ENCODE data around the gene WNT3.

DNA sequence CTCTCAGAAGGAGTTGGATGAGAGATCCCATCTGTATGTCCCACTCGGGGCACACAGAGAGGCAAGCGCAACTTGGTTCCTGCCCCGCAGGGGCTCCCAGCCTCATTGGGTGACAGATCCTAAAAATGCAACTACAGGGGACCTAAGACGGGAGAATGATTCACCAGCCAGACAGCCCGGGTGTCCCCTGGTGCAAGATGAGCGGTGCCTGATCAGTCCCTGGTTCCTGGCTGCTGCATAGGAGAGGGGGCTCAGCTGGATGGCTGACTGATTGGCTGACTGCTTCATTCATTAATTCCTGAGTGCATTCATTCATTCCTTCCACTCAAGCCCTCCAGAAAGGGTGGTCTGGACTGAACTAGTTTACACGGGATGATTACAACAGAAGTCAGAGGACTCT is 22.0 kb downstream of the WNT3 start:
- no peak for TF ChIP-seq POLR2A (IDR thresholded peaks at IDR 0.05)
- TF ChIP-seq, protein P1, sequence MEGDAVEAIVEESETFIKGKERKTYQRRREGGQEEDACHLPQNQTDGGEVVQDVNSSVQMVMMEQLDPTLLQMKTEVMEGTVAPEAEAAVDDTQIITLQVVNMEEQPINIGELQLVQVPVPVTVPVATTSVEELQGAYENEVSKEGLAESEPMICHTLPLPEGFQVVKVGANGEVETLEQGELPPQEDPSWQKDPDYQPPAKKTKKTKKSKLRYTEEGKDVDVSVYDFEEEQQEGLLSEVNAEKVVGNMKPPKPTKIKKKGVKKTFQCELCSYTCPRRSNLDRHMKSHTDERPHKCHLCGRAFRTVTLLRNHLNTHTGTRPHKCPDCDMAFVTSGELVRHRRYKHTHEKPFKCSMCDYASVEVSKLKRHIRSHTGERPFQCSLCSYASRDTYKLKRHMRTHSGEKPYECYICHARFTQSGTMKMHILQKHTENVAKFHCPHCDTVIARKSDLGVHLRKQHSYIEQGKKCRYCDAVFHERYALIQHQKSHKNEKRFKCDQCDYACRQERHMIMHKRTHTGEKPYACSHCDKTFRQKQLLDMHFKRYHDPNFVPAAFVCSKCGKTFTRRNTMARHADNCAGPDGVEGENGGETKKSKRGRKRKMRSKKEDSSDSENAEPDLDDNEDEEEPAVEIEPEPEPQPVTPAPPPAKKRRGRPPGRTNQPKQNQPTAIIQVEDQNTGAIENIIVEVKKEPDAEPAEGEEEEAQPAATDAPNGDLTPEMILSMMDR (IDR thresholded peaks at IDR 0.05) = no peak

Data from esophagus squamous epithelium (tissue), 4 donors.